ENCODE results near the gene LRRK2. TPM values are rescaled to one million over a fixed set of nuclear protein-coding genes. Genes with fewer than 3 reads are reported as not detected.
A peak's percentile ranks its signal among the peaks of the same experiment; 100 is the strongest.

LRRK2 gene
- polyA plus RNA-seq (2012; ENCODE audit: missing spikeins), result 0.72 TPM

DNA sequence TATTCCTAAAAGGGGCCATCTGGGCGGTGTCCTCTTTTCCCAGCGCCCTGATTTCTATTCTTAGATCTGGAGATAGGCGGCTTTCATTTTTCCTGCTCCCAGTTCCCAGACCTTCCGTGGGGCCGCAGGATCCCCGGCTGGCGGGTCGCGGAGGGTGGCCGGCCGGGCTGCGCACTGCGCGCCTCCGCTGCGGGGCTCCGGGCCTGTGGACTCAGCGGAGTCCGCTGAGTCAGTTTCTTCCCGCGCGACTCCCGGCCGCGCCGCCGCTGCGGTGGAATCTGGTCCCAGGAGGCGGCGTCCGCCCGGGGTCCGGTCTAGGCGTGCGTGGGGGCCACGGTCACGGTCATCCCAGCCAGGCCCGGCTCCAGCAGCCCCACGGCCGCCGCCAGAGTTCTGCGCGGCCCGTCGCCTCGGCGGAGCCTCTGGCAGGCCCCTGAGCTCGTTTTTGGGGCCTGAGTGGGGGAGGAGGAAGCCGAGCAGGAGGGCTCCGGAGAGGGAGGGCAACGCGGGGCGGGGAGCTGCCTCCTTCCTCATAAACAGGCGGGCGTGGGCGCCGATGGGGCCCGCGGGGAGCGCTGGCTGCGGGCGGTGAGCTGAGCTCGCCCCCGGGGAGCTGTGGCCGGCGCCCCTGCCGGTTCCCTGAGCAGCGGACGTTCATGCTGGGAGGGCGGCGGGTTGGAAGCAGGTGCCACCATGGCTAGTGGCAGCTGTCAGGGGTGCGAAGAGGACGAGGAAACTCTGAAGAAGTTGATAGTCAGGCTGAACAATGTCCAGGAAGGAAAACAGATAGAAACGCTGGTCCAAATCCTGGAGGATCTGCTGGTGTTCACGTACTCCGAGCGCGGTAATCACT lies at the start of gene LRRK2:
LRRK2 (plus strand) TSS at position 559 of the 853 bp plus-strand sequence; CDS start at position 694, 135 bp downstream.
- DNase-seq (ENCODE audit: insufficient read length) (no peak), FAIRE-seq (no peak)
- TF ChIP-seq POLR2A (IDR thresholded peaks at IDR 0.05; ENCODE audit: low read depth, low read length) (peak; percentile 50; the same call in 1 of the 2 replicates), TAF1 (IDR thresholded peaks at IDR 0.05; ENCODE audit: borderline replicate concordance, low read depth, low read length) (no peak)

DNA sequence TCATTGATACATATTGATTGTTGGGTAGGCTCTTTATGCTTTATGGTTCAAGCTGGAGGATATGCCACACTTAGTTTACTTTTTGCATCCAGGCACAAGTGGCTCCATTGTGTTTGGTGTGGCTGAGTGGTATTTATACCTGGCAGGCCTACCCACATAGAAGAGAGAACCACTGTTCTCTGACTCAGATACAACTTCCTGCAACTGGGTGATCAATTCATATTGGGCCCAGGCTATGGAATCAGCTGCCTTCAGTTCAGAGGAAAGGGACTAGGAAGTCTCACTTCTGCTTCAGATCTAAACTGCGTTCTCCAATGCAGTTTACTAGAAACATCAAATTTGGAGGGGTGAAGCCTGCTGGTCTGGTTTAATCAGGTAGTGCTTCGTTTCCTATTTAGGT lies 49.8 kb upstream of the LRRK2 start:
- DNase-seq (ENCODE audit: insufficient read length) (no peak), FAIRE-seq (no peak)
- TF ChIP-seq POLR2A (IDR thresholded peaks at IDR 0.05; ENCODE audit: low read depth, low read length) (no peak), TAF1 (IDR thresholded peaks at IDR 0.05; ENCODE audit: borderline replicate concordance, low read depth, low read length) (no peak), POLR2AphosphoS5 (IDR thresholded peaks at IDR 0.05; ENCODE audit: low read depth, low read length) (no peak)

- no peak for TF ChIP-seq POLR2A (IDR thresholded peaks at IDR 0.05; ENCODE audit: low read depth, low read length)
- no peak for TF ChIP-seq POLR2AphosphoS5 (IDR thresholded peaks at IDR 0.05; ENCODE audit: low read depth, low read length)
- no peak for TF ChIP-seq TAF1 (IDR thresholded peaks at IDR 0.05; ENCODE audit: borderline replicate concordance, low read depth, low read length)
- DNase-seq (ENCODE audit: insufficient read length) (no peak), FAIRE-seq (no peak)
Measured at GRCh38 chr12:40175489-40175888, 49.3 kb upstream of the LRRK2 start.

DNA sequence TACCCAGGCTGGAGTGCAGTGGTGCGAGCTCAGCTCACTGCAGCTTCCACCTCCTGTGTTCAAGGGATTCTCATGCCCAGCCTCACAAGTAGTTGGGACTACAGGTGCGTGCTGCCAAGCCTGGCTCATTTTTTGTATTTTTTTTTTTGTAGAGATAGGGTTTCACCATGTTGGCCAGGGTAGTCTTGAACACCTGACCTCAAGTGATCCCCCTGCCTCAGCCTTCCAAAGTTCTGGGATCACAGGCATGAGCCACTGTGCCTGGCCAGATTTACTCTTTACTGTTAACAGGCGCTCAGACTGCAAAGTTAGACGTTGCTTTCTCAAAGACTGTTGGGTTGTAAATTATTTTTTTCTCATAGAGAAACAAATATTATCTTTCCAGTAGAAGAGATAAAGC lies 46.1 kb upstream of the LRRK2 start:
- FAIRE-seq (no peak), DNase-seq (ENCODE audit: insufficient read length) (no peak)
- TF ChIP-seq TAF1 (IDR thresholded peaks at IDR 0.05; ENCODE audit: borderline replicate concordance, low read depth, low read length) (no peak), POLR2AphosphoS5 (IDR thresholded peaks at IDR 0.05; ENCODE audit: low read depth, low read length) (no peak), POLR2A (IDR thresholded peaks at IDR 0.05; ENCODE audit: low read depth, low read length) (no peak)

- DNase-seq (ENCODE audit: insufficient read length) (no peak), FAIRE-seq (no peak)
- no peak for TF ChIP-seq POLR2A (IDR thresholded peaks at IDR 0.05; ENCODE audit: low read depth, low read length)
Measured at GRCh38 chr12:40181490-40181889, 43.3 kb upstream of the LRRK2 start.

GRCh38 chr12:40183715-40184114 lies 41.1 kb upstream of the LRRK2 start:
- no peak for TF ChIP-seq POLR2A (IDR thresholded peaks at IDR 0.05; ENCODE audit: low read depth, low read length)
- no peak for TF ChIP-seq POLR2AphosphoS5 (IDR thresholded peaks at IDR 0.05; ENCODE audit: low read depth, low read length)
- no peak for TF ChIP-seq TAF1 (IDR thresholded peaks at IDR 0.05; ENCODE audit: borderline replicate concordance, low read depth, low read length)
- no peak for DNase-seq (ENCODE audit: insufficient read length)
- no peak for FAIRE-seq

- FAIRE-seq, result no peak
Measured at GRCh38 chr12:40184493-40185302, 40.1 kb upstream of the LRRK2 start.

DNA sequence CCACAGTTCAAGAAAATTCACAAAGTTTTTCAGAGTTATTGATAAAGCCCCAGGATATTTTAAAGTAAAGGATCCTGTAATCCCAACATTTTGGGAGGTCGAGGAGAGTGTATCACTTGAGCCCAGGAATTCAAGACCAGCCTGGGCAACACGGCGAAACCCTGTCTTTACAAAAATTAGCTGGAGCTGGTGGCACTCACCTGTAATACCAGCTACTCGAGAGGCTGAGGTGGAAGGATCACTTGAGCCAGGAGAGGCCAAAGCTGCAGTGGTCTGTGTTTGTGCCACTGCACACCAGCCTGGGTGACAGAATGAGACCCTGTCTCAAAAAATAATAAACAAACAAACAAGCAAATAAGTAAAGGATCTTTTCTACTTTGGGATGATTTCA lies 39.5 kb upstream of the LRRK2 start:
- DNase-seq (ENCODE audit: insufficient read length), result no peak
- TF ChIP-seq POLR2AphosphoS5 (IDR thresholded peaks at IDR 0.05; ENCODE audit: low read depth, low read length), result no peak
- no peak for TF ChIP-seq TAF1 (IDR thresholded peaks at IDR 0.05; ENCODE audit: borderline replicate concordance, low read depth, low read length)
- no peak for TF ChIP-seq POLR2A (IDR thresholded peaks at IDR 0.05; ENCODE audit: low read depth, low read length)
- no peak for FAIRE-seq

More at GRCh38 chr12:40184493-40185302, 40.1 kb upstream of the LRRK2 start:
- DNase-seq (ENCODE audit: insufficient read length), result no peak
- TF ChIP-seq TAF1 (IDR thresholded peaks at IDR 0.05; ENCODE audit: borderline replicate concordance, low read depth, low read length) (no peak), POLR2AphosphoS5 (IDR thresholded peaks at IDR 0.05; ENCODE audit: low read depth, low read length) (no peak), POLR2A (IDR thresholded peaks at IDR 0.05; ENCODE audit: low read depth, low read length) (no peak)

DNA sequence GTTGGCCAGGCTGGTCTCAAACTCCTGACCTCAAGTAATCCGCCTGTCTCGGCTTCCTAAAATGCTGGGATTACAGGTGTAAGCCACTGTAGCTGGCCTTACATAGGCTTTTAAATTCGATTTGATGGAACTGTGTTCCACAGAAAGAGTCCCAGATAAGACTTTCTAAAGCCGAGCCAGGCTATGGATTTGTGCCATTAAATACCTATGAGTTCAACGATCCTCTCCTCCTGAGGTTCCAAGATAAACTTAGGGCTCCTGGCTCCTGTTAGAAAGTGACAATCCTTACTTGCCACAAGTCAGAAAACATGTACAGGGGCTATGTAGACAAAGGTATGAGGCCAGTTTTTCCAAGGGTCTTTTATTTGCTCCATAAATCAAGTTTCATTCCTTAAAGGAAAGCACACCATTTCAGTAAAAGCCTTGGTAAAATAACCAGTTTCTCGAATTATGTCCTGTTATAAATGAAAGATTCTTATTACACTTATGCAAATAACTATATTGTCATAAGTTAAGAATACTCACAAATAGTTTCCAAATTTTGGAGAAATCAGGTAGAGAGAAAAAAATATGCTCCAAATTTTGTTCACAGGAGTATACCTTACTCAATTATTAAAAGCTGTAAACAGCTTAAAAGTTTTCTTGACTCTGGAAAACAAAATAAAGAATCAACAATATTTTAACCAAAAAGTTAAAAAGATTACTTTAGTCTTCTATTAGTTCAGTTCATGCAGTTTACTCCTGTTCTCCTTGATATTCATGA lies 36.1 kb upstream of the LRRK2 start:
- DNase-seq (ENCODE audit: insufficient read length) (no peak), FAIRE-seq (no peak)
- no peak for TF ChIP-seq POLR2AphosphoS5 (IDR thresholded peaks at IDR 0.05; ENCODE audit: low read depth, low read length)
- no peak for TF ChIP-seq POLR2A (IDR thresholded peaks at IDR 0.05; ENCODE audit: low read depth, low read length)
- no peak for TF ChIP-seq TAF1 (IDR thresholded peaks at IDR 0.05; ENCODE audit: borderline replicate concordance, low read depth, low read length)

DNA sequence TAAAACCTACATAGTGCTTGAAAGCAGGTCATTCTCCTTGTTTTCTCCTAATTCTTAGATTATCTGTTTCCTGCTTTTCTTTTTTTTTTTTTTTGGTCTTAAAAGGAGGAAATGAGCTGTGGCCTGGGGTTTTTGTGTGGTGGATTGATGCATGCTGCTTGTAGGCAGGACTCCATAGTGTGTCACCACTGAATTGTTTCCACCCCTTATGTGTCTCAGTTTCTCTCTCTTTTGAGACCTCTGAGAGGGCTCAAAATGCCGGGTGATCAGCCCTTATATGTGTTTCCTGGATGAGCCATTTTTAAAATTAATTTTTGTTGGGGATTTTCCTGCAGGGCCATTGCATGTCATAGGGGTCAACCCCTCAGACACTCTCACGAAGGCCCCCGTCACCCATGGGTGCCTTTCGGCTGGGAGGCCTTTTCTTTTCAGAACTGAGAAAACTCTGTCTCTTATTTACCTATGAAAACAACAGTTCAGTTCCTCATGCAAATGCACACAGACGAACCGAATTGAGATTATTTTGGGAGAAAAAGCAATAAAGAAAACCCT lies 32.0 kb upstream of the LRRK2 start:
- peak; percentile 9 for DNase-seq (ENCODE audit: insufficient read length)
- no peak for FAIRE-seq
- no peak for TF ChIP-seq POLR2AphosphoS5 (IDR thresholded peaks at IDR 0.05; ENCODE audit: low read depth, low read length)
- no peak for TF ChIP-seq POLR2A (IDR thresholded peaks at IDR 0.05; ENCODE audit: low read depth, low read length)
- TF ChIP-seq TAF1 (IDR thresholded peaks at IDR 0.05; ENCODE audit: borderline replicate concordance, low read depth, low read length), result no peak

GRCh38 chr12:40194846-40195245 lies 30.0 kb upstream of the LRRK2 start:
- FAIRE-seq (no peak), DNase-seq (ENCODE audit: insufficient read length) (no peak)
- TF ChIP-seq POLR2A (IDR thresholded peaks at IDR 0.05; ENCODE audit: low read depth, low read length), result no peak
- TF ChIP-seq POLR2AphosphoS5 (IDR thresholded peaks at IDR 0.05; ENCODE audit: low read depth, low read length), result no peak
- TF ChIP-seq TAF1 (IDR thresholded peaks at IDR 0.05; ENCODE audit: borderline replicate concordance, low read depth, low read length), result no peak
